ENCODE data around the gene TEX2.

Gene TEX2

GRCh38 chr17:64254755-64255154 is 8.3 kb downstream of the TEX2 start:
- Histone ChIP-seq H2AK5ac (ENCODE audit: low read length, severe bottlenecking) (no peak overlapping the region), H2BK15ac (ENCODE audit: low read depth, poor library complexity, severe bottlenecking) (no peak overlapping the region), H3K23ac (ENCODE audit: low read length in 2 of 2) (no peak overlapping the region), H3K9me3 (ENCODE audit: control insufficient read depth, low read length) (no peaks in the 10 kb centered on the region), H3K27ac (ENCODE audit: low read length, poor library complexity, severe bottlenecking) (no peak overlapping the region), H3K4ac (ENCODE audit: low read depth in 1 of 2, low read length in 2 of 2) (no peak overlapping the region), H2BK5ac (ENCODE audit: low read depth, low read length, poor library complexity, severe bottlenecking) (no peak overlapping the region), H3K27me3 (ENCODE audit: control insufficient read depth in 1 of 2, insufficient read depth in 1 of 2, low read length in 2 of 2) (no peaks in the 10 kb centered on the region), H2BK120ac (ENCODE audit: low read depth, low read length) (no peak overlapping the region), H2AFZ (ENCODE audit: low read depth, low read length) (no peak overlapping the region), H4K91ac (ENCODE audit: low read length) (no peak overlapping the region), H3K79me1 (replicated peaks; ENCODE audit: low read length, poor library complexity, severe bottlenecking) (peaks cover 30% of the 10 kb centered on the region), H2BK12ac (ENCODE audit: low read length in 2 of 2) (no peak overlapping the region), H3K18ac (ENCODE audit: low read depth in 1 of 2, low read length in 2 of 2) (no peak overlapping the region), H3K14ac (ENCODE audit: low read length in 2 of 2) (no peak overlapping the region), H3K36me3 (ENCODE audit: control insufficient read depth in 1 of 2, insufficient read depth in 2 of 2, low read depth in 1 of 2, low read length in 2 of 2) (no peaks in the 10 kb centered on the region), H3K4me1 (ENCODE audit: control insufficient read depth, insufficient read depth, low read depth, low read length) (peaks cover 4% of the 10 kb centered on the region), H3K4me2 (ENCODE audit: low read length, poor library complexity, severe bottlenecking) (no peak overlapping the region), H3K9ac (ENCODE audit: low read length) (no peak overlapping the region), H4K8ac (ENCODE audit: low read length) (no peak overlapping the region), H3K4me3 (ENCODE audit: insufficient read depth in 1 of 2, low read depth in 1 of 2, low read length in 2 of 2) (no peak overlapping the region)
- 100% methylated on average over 2 of the region's 2 CpGs for WGBS
- no peak for DNase-seq

DNA sequence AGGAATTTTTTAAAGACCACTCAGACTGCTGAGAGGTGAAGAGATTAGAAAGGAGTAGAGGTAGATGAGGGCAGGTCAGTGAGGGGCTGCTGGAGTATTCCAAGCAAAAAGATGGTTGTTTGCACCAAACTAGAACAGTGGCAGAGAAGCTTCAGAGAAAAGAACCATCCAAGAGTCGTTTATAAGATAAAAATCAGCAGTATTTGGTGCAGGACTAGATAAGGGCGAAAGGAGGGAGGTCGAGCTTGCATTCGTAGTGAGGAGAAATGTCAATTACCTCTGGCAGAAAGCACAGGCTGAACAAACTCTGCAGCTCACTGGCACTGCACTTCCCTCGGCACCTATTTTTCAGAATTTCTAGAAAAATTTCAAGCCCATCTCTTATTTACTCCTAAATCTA is 9.6 kb downstream of the TEX2 start:
- Histone ChIP-seq H3K18ac (ENCODE audit: low read depth in 1 of 2, low read length in 2 of 2) (no peak overlapping the region), H3K9me3 (ENCODE audit: control insufficient read depth, low read length) (no peaks in the 10 kb centered on the region), H3K4me1 (ENCODE audit: control insufficient read depth, insufficient read depth, low read depth, low read length) (peaks cover 4% of the 10 kb centered on the region), H3K4ac (ENCODE audit: low read depth in 1 of 2, low read length in 2 of 2) (no peak overlapping the region), H4K91ac (ENCODE audit: low read length) (no peak overlapping the region), H4K8ac (ENCODE audit: low read length) (no peak overlapping the region), H3K27me3 (ENCODE audit: control insufficient read depth in 1 of 2, insufficient read depth in 1 of 2, low read length in 2 of 2) (no peaks in the 10 kb centered on the region), H3K23ac (ENCODE audit: low read length in 2 of 2) (no peak overlapping the region), H3K27ac (ENCODE audit: low read length, poor library complexity, severe bottlenecking) (no peak overlapping the region), H3K36me3 (ENCODE audit: control insufficient read depth in 1 of 2, insufficient read depth in 2 of 2, low read depth in 1 of 2, low read length in 2 of 2) (no peaks in the 10 kb centered on the region), H3K4me3 (ENCODE audit: insufficient read depth in 1 of 2, low read depth in 1 of 2, low read length in 2 of 2) (no peak overlapping the region), H3K9ac (ENCODE audit: low read length) (no peak overlapping the region), H2BK15ac (ENCODE audit: low read depth, poor library complexity, severe bottlenecking) (no peak overlapping the region), H3K14ac (ENCODE audit: low read length in 2 of 2) (no peak overlapping the region), H2BK120ac (ENCODE audit: low read depth, low read length) (no peak overlapping the region), H3K79me1 (replicated peaks; ENCODE audit: low read length, poor library complexity, severe bottlenecking) (peaks cover 33% of the 10 kb centered on the region), H2BK5ac (ENCODE audit: low read depth, low read length, poor library complexity, severe bottlenecking) (no peak overlapping the region), H2BK12ac (ENCODE audit: low read length in 2 of 2) (no peak overlapping the region), H2AK5ac (ENCODE audit: low read length, severe bottlenecking) (no peak overlapping the region), H2AFZ (ENCODE audit: low read depth, low read length) (no peak overlapping the region), H3K4me2 (ENCODE audit: low read length, poor library complexity, severe bottlenecking) (no peak overlapping the region)
- WGBS: 59% methylated on average over 5 of the region's 5 CpGs
- DNase-seq: no peak

DNA sequence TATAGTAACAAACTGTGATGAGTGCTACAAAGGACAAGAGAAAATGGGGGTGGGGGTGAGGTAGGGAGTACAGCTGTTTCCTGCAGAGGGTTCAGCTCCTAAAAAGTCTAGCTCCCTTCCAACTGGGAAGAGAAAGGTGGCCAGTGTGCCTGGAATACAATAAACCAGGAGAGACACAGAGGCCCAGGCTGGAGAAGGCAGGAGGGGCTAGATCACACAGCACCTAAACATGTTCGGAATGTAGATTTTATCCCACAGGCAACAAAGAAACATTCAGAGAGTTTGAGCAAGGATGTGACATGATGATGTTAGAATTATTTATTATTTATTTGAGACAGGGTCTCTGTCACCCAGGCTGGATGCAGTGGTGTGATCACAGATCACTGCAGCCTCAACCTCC is 10.2 kb downstream of the TEX2 start:
- H3K27me3 ChIP-seq (ENCODE audit: control insufficient read depth in 1 of 2, insufficient read depth in 1 of 2, low read length in 2 of 2): no peaks in the 10 kb centered on the region
- H2AK5ac ChIP-seq (ENCODE audit: low read length, severe bottlenecking): no peak overlapping the region
- H2BK5ac ChIP-seq (ENCODE audit: low read depth, low read length, poor library complexity, severe bottlenecking): no peak overlapping the region
- no peak overlapping the region for H3K27ac ChIP-seq (ENCODE audit: low read length, poor library complexity, severe bottlenecking)
- peaks cover 34% of the 10 kb centered on the region for H3K79me1 ChIP-seq (replicated peaks; ENCODE audit: low read length, poor library complexity, severe bottlenecking)
- no peak overlapping the region for H3K23ac ChIP-seq (ENCODE audit: low read length in 2 of 2)
- H4K91ac ChIP-seq (ENCODE audit: low read length): no peak overlapping the region
- no peak overlapping the region for H3K14ac ChIP-seq (ENCODE audit: low read length in 2 of 2)
- no peak overlapping the region for H2BK15ac ChIP-seq (ENCODE audit: low read depth, poor library complexity, severe bottlenecking)
- H3K9ac ChIP-seq (ENCODE audit: low read length): no peak overlapping the region
- no peak overlapping the region for H3K4me2 ChIP-seq (ENCODE audit: low read length, poor library complexity, severe bottlenecking)
- 100% methylated on average over 1 of the region's 1 CpG for WGBS
- no peak for DNase-seq
- peak overlapping the region; percentile 46 for H4K8ac ChIP-seq (ENCODE audit: low read length)
- no peaks in the 10 kb centered on the region for H3K36me3 ChIP-seq (ENCODE audit: control insufficient read depth in 1 of 2, insufficient read depth in 2 of 2, low read depth in 1 of 2, low read length in 2 of 2)
- no peak overlapping the region for H2AFZ ChIP-seq (ENCODE audit: low read depth, low read length)
- H3K18ac ChIP-seq (ENCODE audit: low read depth in 1 of 2, low read length in 2 of 2): no peak overlapping the region
- peaks cover 4% of the 10 kb centered on the region for H3K4me1 ChIP-seq (ENCODE audit: control insufficient read depth, insufficient read depth, low read depth, low read length)
- H2BK120ac ChIP-seq (ENCODE audit: low read depth, low read length): no peak overlapping the region
- H3K4ac ChIP-seq (ENCODE audit: low read depth in 1 of 2, low read length in 2 of 2): no peak overlapping the region
- no peak overlapping the region for H2BK12ac ChIP-seq (ENCODE audit: low read length in 2 of 2)
- H3K4me3 ChIP-seq (ENCODE audit: insufficient read depth in 1 of 2, low read depth in 1 of 2, low read length in 2 of 2): no peak overlapping the region
- no peaks in the 10 kb centered on the region for H3K9me3 ChIP-seq (ENCODE audit: control insufficient read depth, low read length)

DNA sequence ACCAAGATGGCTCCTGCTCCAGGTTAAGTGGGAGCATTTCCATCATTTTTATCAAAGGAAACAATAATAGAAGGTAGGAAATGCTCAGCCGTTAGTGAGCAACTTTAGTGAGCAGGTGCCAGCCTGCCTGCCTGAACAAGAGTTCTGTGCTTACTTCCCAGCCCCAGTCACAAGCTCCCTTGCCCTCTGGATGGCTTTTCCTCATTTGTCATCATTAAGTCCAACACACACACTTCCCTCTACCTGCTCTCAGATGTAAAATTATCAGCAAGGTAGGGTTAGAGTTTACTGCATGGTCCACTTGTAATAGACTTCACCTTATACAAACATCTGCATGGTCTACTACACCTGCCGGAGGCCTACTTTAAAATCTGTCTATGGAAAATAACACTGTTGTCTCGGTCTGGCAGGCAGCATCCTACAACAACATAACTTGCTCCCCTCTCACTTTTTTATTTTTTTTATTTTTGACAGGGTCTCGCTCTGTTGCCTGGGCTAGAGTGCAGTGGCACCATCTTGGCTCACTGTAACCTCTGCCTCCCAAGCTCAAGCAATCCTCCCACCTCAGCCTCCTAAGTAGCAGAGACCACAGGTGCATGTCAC is 12.7 kb downstream of the TEX2 start:
- Histone ChIP-seq H3K23ac (ENCODE audit: low read length in 2 of 2) (no peak overlapping the region), H3K79me1 (replicated peaks; ENCODE audit: low read length, poor library complexity, severe bottlenecking) (peaks cover 43% of the 10 kb centered on the region), H2AFZ (ENCODE audit: low read depth, low read length) (no peak overlapping the region), H3K4me3 (ENCODE audit: insufficient read depth in 1 of 2, low read depth in 1 of 2, low read length in 2 of 2) (no peak overlapping the region), H2AK5ac (ENCODE audit: low read length, severe bottlenecking) (no peak overlapping the region), H3K27ac (ENCODE audit: low read length, poor library complexity, severe bottlenecking) (no peak overlapping the region), H4K91ac (ENCODE audit: low read length) (no peak overlapping the region), H3K4me2 (ENCODE audit: low read length, poor library complexity, severe bottlenecking) (no peak overlapping the region), H2BK5ac (ENCODE audit: low read depth, low read length, poor library complexity, severe bottlenecking) (no peak overlapping the region), H3K4ac (ENCODE audit: low read depth in 1 of 2, low read length in 2 of 2) (no peak overlapping the region), H3K18ac (ENCODE audit: low read depth in 1 of 2, low read length in 2 of 2) (no peak overlapping the region), H3K4me1 (ENCODE audit: control insufficient read depth, insufficient read depth, low read depth, low read length) (peaks cover 4% of the 10 kb centered on the region), H3K9me3 (ENCODE audit: control insufficient read depth, low read length) (no peaks in the 10 kb centered on the region), H4K8ac (ENCODE audit: low read length) (no peak overlapping the region), H3K14ac (ENCODE audit: low read length in 2 of 2) (no peak overlapping the region), H2BK120ac (ENCODE audit: low read depth, low read length) (no peak overlapping the region), H3K36me3 (ENCODE audit: control insufficient read depth in 1 of 2, insufficient read depth in 2 of 2, low read depth in 1 of 2, low read length in 2 of 2) (no peaks in the 10 kb centered on the region), H2BK15ac (ENCODE audit: low read depth, poor library complexity, severe bottlenecking) (no peak overlapping the region), H3K9ac (ENCODE audit: low read length) (no peak overlapping the region), H3K27me3 (ENCODE audit: control insufficient read depth in 1 of 2, insufficient read depth in 1 of 2, low read length in 2 of 2) (no peaks in the 10 kb centered on the region), H2BK12ac (ENCODE audit: low read length in 2 of 2) (no peak overlapping the region)
- no peak for DNase-seq
- 95% methylated on average over 4 of the region's 4 CpGs for WGBS
